Osteoblast (primary cell): ENCODE measurements around the gene SLC9A9. TPM values are rescaled to one million over a fixed set of nuclear protein-coding genes. Genes with fewer than 3 reads are reported as not detected.

Source experiments
- DNase-seq: peaks from one replicate; pipeline ENCODE4 v3.0.0; 2011; ENCODE audit warnings: low spot score, mixed read lengths; ENCODE audit not compliant: insufficient read length; ENCODE audit errors: missing footprints
- H2AFZ ChIP-seq: 2 replicates; pipeline ENCODE4 v1.6.0; 2011; ENCODE audit warnings: mild to moderate bottlenecking, low read length
- H3K27ac ChIP-seq: 2 replicates; pipeline ENCODE4 v1.5.1; 2011; ENCODE audit warnings: mild to moderate bottlenecking, low read depth, low read length, moderate library complexity
- H3K27me3 ChIP-seq: 2 replicates; pipeline ENCODE4 v1.6.0; 2012; ENCODE audit warnings: mild to moderate bottlenecking, control low read depth, inconsistent platforms, low read length, moderate library complexity; ENCODE audit not compliant: insufficient read depth
- H3K36me3 ChIP-seq: 2 replicates; pipeline ENCODE4 v1.5.1; 2011; ENCODE audit warnings: mild to moderate bottlenecking, low read length, control low read depth, moderate library complexity; ENCODE audit not compliant: insufficient read depth
- H3K4me1 ChIP-seq: 2 replicates; pipeline ENCODE4 v1.5.1; 2011; ENCODE audit warnings: mild to moderate bottlenecking, low read length, control low read depth, moderate library complexity; ENCODE audit not compliant: insufficient read depth
- H3K4me2 ChIP-seq: 2 replicates; pipeline ENCODE4 v1.6.0; 2011; ENCODE audit warnings: mild to moderate bottlenecking, low read length; ENCODE audit not compliant: insufficient read depth
- H3K4me3 ChIP-seq: fragments of 200-600 bp; sonication (generic); 3 replicates; pipeline ENCODE4 v1.5.1; 2012; ENCODE audit warnings: mild to moderate bottlenecking, low read length, inconsistent platforms; ENCODE audit not compliant: insufficient read depth
- H3K79me2 ChIP-seq: 2 replicates; pipeline ENCODE4 v1.6.0; 2012; ENCODE audit warnings: mild to moderate bottlenecking, low read length, control low read depth, inconsistent platforms; ENCODE audit not compliant: insufficient read depth
- H3K9me3 ChIP-seq: 2 replicates; pipeline ENCODE4 v1.5.1; 2011; ENCODE audit warnings: low read depth, low read length, control low read depth
- H4K20me1 ChIP-seq: 2 replicates; pipeline ENCODE4 v1.6.0; 2012; ENCODE audit warnings: mild to moderate bottlenecking, low read length, control low read depth; ENCODE audit not compliant: insufficient read depth
- total RNA-seq: library from RNA; depleted of rRNA; stranded (reverse); fragments of >200 nt; gene quantifications from 2 replicates; pipeline ENCODE4 v1.2.3, GENCODE V29; 2012
- TF ChIP-seq, protein P1 (sequence below): IDR thresholded peaks from 2 replicates; pipeline ENCODE4 v1.5.1; 2011; ENCODE audit warnings: mild to moderate bottlenecking, low read depth, low read length, moderate library complexity; ENCODE audit errors: extremely low read depth

SLC9A9 gene
- total RNA-seq, 1 donor, result 6.5 TPM

DNA sequence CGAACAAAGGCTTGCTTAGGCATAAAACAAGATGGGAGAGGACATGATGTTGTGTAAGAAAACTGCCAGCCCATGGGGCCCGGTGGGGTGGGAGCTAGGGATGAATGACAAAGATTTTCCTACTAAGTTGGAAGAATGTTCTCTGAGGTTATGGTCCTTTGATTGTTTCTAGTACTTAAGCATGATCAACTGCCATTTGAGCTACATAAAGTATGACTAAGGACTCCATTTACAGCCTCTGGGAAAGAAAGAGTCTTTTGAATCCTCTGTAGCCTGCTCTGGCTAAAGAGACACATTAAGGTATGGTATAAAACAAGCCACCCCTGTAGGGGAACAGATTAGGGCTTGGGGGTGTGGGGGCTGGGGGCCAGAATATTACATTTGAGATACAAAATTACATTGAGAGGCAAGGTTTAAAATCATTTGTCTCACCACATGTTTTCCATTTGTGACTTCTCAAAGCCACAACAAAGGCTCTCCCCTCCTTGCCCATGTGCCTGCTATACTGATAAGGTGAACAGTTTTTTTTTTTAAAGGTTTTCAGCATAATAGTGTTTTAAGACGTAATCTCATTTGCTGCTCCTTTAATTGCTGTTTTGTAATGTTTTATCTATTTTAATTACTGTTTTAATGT is 405.3 kb downstream of the SLC9A9 start:
- H2AFZ ChIP-seq, result no peak overlapping the region
- DNase-seq, result no peak
- H4K20me1 ChIP-seq, result no peaks in the 10 kb centered on the region

DNA sequence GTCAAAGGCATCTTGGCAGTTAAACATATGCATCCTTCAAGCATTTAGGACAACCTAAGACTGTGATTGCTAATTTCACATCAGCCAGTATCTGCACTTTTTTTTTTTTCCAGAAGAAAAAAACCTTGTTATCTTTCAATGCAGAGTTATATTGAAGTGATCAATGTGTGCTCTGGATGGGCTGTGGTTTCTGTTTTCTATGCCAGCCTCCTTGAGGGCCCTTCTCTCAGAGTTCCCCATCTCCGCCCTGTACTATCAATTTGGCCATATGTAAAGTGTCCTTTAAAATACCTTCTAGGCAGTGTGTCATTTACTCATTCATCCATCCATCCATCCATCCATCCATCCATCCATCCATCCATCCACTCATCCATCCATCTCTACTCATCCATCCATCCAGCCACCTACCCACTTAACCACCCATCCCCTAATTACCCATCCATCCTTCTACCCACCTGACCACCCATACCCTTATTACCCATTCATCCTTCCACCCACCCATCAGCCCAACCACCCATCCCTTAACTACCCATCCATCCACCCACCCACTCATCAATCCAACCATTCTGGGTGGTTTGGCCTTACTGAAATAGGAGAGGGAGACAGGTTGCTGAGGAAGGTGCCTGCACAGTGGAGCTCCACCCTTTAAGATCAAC is 406.6 kb downstream of the SLC9A9 start:
- H3K4me3 ChIP-seq, result no peak overlapping the region
- H3K4me2 ChIP-seq, result no peak overlapping the region
- H3K79me2 ChIP-seq, result no peaks in the 10 kb centered on the region
- H4K20me1 ChIP-seq, result no peaks in the 10 kb centered on the region
- no peaks in the 10 kb centered on the region for H3K9me3 ChIP-seq
- no peaks in the 10 kb centered on the region for H3K36me3 ChIP-seq
- peaks cover 23% of the 10 kb centered on the region for H3K4me1 ChIP-seq
- DNase-seq, result no peak
- no peak overlapping the region for H2AFZ ChIP-seq
- no peaks in the 10 kb centered on the region for H3K27me3 ChIP-seq
- TF ChIP-seq, protein P1, sequence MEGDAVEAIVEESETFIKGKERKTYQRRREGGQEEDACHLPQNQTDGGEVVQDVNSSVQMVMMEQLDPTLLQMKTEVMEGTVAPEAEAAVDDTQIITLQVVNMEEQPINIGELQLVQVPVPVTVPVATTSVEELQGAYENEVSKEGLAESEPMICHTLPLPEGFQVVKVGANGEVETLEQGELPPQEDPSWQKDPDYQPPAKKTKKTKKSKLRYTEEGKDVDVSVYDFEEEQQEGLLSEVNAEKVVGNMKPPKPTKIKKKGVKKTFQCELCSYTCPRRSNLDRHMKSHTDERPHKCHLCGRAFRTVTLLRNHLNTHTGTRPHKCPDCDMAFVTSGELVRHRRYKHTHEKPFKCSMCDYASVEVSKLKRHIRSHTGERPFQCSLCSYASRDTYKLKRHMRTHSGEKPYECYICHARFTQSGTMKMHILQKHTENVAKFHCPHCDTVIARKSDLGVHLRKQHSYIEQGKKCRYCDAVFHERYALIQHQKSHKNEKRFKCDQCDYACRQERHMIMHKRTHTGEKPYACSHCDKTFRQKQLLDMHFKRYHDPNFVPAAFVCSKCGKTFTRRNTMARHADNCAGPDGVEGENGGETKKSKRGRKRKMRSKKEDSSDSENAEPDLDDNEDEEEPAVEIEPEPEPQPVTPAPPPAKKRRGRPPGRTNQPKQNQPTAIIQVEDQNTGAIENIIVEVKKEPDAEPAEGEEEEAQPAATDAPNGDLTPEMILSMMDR, result no peak
- no peak overlapping the region for H3K27ac ChIP-seq

More for the DNA sequence above, 405.3 kb downstream of the SLC9A9 start:
- Histone ChIP-seq H3K4me3 (no peak overlapping the region), H3K36me3 (no peaks in the 10 kb centered on the region), H3K27me3 (no peaks in the 10 kb centered on the region), H3K4me1 (peaks cover 21% of the 10 kb centered on the region), H3K27ac (peak overlapping the region; percentile 63), H3K9me3 (no peaks in the 10 kb centered on the region), H3K4me2 (no peak overlapping the region), H3K79me2 (no peaks in the 10 kb centered on the region)
- TF ChIP-seq, protein P1, result no peak

DNA sequence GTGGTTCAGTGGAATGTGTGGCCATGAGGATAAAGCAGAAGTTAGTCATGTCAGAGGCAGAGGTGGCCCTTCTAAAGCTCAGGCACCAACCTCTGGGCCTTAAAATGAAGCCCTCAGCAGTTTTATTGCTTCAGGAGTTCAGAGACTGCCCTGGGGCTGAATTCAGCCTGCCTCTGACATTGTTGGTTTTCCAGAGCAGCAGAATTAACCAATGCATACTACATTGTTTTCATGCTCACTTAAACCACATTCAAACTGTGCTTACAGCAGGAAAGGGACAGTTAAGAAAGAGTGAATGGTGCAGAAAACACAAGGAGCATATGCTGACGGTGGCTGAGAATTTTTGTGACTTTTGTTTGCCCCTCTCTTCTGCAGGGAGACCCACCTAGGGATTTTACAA is 408.5 kb downstream of the SLC9A9 start:
- TF ChIP-seq, protein P1, result no peak
- Histone ChIP-seq H3K4me2 (no peak overlapping the region), H3K79me2 (no peaks in the 10 kb centered on the region), H2AFZ (no peak overlapping the region), H3K27ac (no peak overlapping the region), H3K9me3 (no peaks in the 10 kb centered on the region), H3K4me1 (peaks cover 26% of the 10 kb centered on the region), H4K20me1 (no peaks in the 10 kb centered on the region), H3K36me3 (no peaks in the 10 kb centered on the region), H3K27me3 (no peaks in the 10 kb centered on the region), H3K4me3 (no peak overlapping the region)
- no peak for DNase-seq

DNA sequence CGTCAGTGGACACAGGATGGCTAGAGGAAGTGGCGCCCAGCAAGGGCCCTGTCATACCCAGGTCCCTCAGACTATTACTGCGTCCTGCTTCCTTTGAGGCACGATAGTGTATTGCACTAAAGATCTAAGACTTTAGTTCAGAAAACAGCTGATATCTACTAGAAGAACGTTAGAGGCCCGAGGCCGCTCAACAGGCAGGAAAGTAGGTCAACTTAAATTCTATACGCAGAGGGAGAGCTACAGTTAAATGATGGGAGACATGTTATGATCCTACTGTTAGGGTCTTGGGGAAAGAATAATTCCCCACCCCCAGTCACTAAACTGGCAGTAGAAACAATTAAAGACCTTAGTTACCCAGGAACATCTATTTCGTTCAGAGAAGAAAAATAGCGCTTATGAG is 410.9 kb downstream of the SLC9A9 start:
- DNase-seq, result no peak
- TF ChIP-seq, protein P1, result no peak
- Histone ChIP-seq H3K27ac (no peak overlapping the region), H3K4me2 (no peak overlapping the region), H3K27me3 (no peaks in the 10 kb centered on the region), H3K4me1 (peaks cover 10% of the 10 kb centered on the region), H4K20me1 (no peaks in the 10 kb centered on the region), H3K4me3 (no peak overlapping the region), H2AFZ (no peak overlapping the region), H3K36me3 (no peaks in the 10 kb centered on the region), H3K79me2 (no peaks in the 10 kb centered on the region), H3K9me3 (no peaks in the 10 kb centered on the region)
